H9 (cell line): ENCODE results near the gene SLAMF7. TPM values are rescaled to one million over a fixed set of nuclear protein-coding genes. Genes with fewer than 3 reads are reported as not detected.
A peak's percentile ranks its signal among the peaks of the same experiment; 100 is the strongest.

Experiments
- DNase-seq: peaks from one replicate; pipeline ENCODE4 v3.0.0-alpha.2; 2017
- H2AFZ ChIP-seq: one replicate; pipeline ENCODE4 v1.6.1; 2013; ENCODE audit warnings: mild to moderate bottlenecking, low read length, control low read depth, moderate library complexity
- H2AK5ac ChIP-seq: 2 replicates; pipeline ENCODE4 v1.6.1; 2013; ENCODE audit warnings: low read length, control low read depth, mixed read lengths; ENCODE audit not compliant: insufficient read length
- H2BK120ac ChIP-seq: one replicate; pipeline ENCODE4 v1.6.1; 2013; ENCODE audit warnings: low read depth, mild to moderate bottlenecking, low read length, control low read depth, inconsistent platforms; ENCODE audit not compliant: poor library complexity, severe bottlenecking
- H2BK12ac ChIP-seq: 2 replicates; pipeline ENCODE4 v1.6.1; 2013; ENCODE audit warnings: low read length, control low read depth, mixed read lengths, low read depth; ENCODE audit not compliant: insufficient read length
- H2BK15ac ChIP-seq: 2 replicates; pipeline ENCODE4 v1.6.1; 2013; ENCODE audit warnings: low read depth, low read length, control low read depth
- H2BK20ac ChIP-seq: one replicate; pipeline ENCODE4 v1.6.1; 2013; ENCODE audit warnings: low read depth, mild to moderate bottlenecking, low read length, control low read depth, inconsistent platforms; ENCODE audit not compliant: poor library complexity, severe bottlenecking
- H2BK5ac ChIP-seq: 2 replicates; pipeline ENCODE4 v1.6.1; 2013; ENCODE audit warnings: low read length, control low read depth, mixed read lengths; ENCODE audit not compliant: insufficient read length
- H3K14ac ChIP-seq: 2 replicates; pipeline ENCODE4 v1.6.1; 2013; ENCODE audit warnings: low read length, control low read depth; ENCODE audit not compliant: insufficient read depth
- H3K18ac ChIP-seq: 2 replicates; pipeline ENCODE4 v1.6.1; 2013; ENCODE audit warnings: low read depth, mild to moderate bottlenecking, mixed read lengths, low read length, control low read depth; ENCODE audit not compliant: insufficient read length
- H3K23ac ChIP-seq: 2 replicates; pipeline ENCODE4 v1.6.1; 2013; ENCODE audit warnings: low read length, control low read depth, mixed read lengths, low read depth; ENCODE audit not compliant: insufficient read length
- H3K23me2 ChIP-seq: 2 replicates; pipeline ENCODE4 v1.6.1; 2013; ENCODE audit warnings: low read depth, mild to moderate bottlenecking, mixed read lengths, low read length, control low read depth; ENCODE audit not compliant: insufficient read length, poor library complexity, severe bottlenecking
- H3K27ac ChIP-seq: 2 replicates; pipeline ENCODE4 v1.5.1; 2013; ENCODE audit warnings: low read length, control low read depth, mixed read lengths, low read depth; ENCODE audit not compliant: insufficient read length
- H3K27me3 ChIP-seq: 2 replicates; pipeline ENCODE4 v1.6.1; 2013; ENCODE audit warnings: low read length, control low read depth, inconsistent platforms; ENCODE audit not compliant: insufficient read depth
- H3K4ac ChIP-seq: 2 replicates; pipeline ENCODE4 v1.6.1; 2013; ENCODE audit warnings: low read depth, mild to moderate bottlenecking, control low read depth, inconsistent platforms, low read length, moderate library complexity
- H3K4me1 ChIP-seq: 2 replicates; pipeline ENCODE4 v1.6.1; 2013; ENCODE audit warnings: low read length, control low read depth, inconsistent platforms; ENCODE audit not compliant: insufficient read depth
- H3K4me2 ChIP-seq: 2 replicates; pipeline ENCODE4 v1.6.1; 2013; ENCODE audit warnings: low read length, control low read depth, mixed read lengths; ENCODE audit not compliant: insufficient read length, insufficient read depth
- H3K56ac ChIP-seq: 2 replicates; pipeline ENCODE4 v1.6.1; 2013; ENCODE audit warnings: low read depth, mild to moderate bottlenecking, mixed read lengths, low read length, control low read depth; ENCODE audit not compliant: insufficient read length
- H3K79me1 ChIP-seq: 2 replicates; pipeline ENCODE4 v1.6.1; 2013; ENCODE audit warnings: low read depth, mild to moderate bottlenecking, moderate library complexity, low read length, control low read depth, inconsistent platforms; ENCODE audit not compliant: insufficient read depth, poor library complexity, severe bottlenecking
- H3K79me2 ChIP-seq: 2 replicates; pipeline ENCODE4 v1.6.1; 2013; ENCODE audit warnings: low read length, control low read depth, inconsistent platforms; ENCODE audit not compliant: insufficient read depth
- H3K9ac ChIP-seq: 2 replicates; pipeline ENCODE4 v1.6.1; 2013; ENCODE audit warnings: low read length, control low read depth, mixed read lengths; ENCODE audit not compliant: insufficient read length; ENCODE audit errors: extremely low read depth
- H3K9me3 ChIP-seq: one replicate; pipeline ENCODE4 v1.6.1; 2013; ENCODE audit warnings: low read depth, low read length, inconsistent platforms; ENCODE audit not compliant: control insufficient read depth
- H3T11ph ChIP-seq: one replicate; pipeline ENCODE4 v1.6.1; 2013; ENCODE audit warnings: mild to moderate bottlenecking, low read length, control low read depth, inconsistent platforms
- H4K20me1 ChIP-seq: one replicate; pipeline ENCODE4 v1.6.1; 2013; ENCODE audit not compliant: control insufficient read depth, insufficient read length, insufficient read depth
- H4K5ac ChIP-seq: 2 replicates; pipeline ENCODE4 v1.6.1; 2013; ENCODE audit warnings: low read depth, mild to moderate bottlenecking, mixed read lengths, low read length, control low read depth; ENCODE audit not compliant: insufficient read length
- H4K8ac ChIP-seq: replicated peaks from 2 replicates; pipeline ENCODE4 v1.6.1; 2013; ENCODE audit warnings: low read length, control low read depth, mixed read lengths, low read depth; ENCODE audit not compliant: insufficient read length
- H4K91ac ChIP-seq: 2 replicates; pipeline ENCODE4 v1.6.1; 2013; ENCODE audit warnings: low read depth, mild to moderate bottlenecking, moderate library complexity, mixed read lengths, low read length, control low read depth; ENCODE audit not compliant: insufficient read length
- H3K27ac Mint-ChIP-seq, 3 experiments: 2 replicates in 2 of 3; 3 replicates in 1 of 3; pipeline ENCODE4 v1.8.0; 2020 to 2021; ENCODE audit warnings: mixed read lengths in 3 of 3, mild to moderate bottlenecking in 1 of 3, moderate library complexity in 1 of 3
- H3K27me3 Mint-ChIP-seq: 2 replicates; pipeline ENCODE4 v1.8.0; 2021; ENCODE audit warnings: low read depth, mild to moderate bottlenecking, moderate library complexity, mixed read lengths
- H3K36me3 Mint-ChIP-seq, 3 experiments: 2 replicates in 2 of 3; 3 replicates in 1 of 3; pipeline ENCODE4 v1.8.0; 2020 to 2021; ENCODE audit warnings: low read depth in 3 of 3, mixed read lengths in 3 of 3; ENCODE audit not compliant: insufficient read depth in 1 of 3
- H3K4me1 Mint-ChIP-seq, 2 experiments: 2 replicates each; pipeline ENCODE4 v1.8.0; 2020; ENCODE audit warnings: mixed read lengths in 2 of 2
- H3K4me3 Mint-ChIP-seq, 2 experiments: 2 replicates in 1 of 2; 3 replicates in 1 of 2; pipeline ENCODE4 v1.8.0; 2020 to 2021; ENCODE audit warnings: mild to moderate bottlenecking in 2 of 2, mixed read lengths in 2 of 2, moderate library complexity in 1 of 2
- H3K9me3 Mint-ChIP-seq, 2 experiments: 2 replicates in 1 of 2; 3 replicates in 1 of 2; pipeline ENCODE4 v1.8.0; 2020; ENCODE audit warnings: mild to moderate bottlenecking in 2 of 2, mixed read lengths in 2 of 2, moderate library complexity in 1 of 2
- CTCF ChIP-seq: fragments of 200-600 bp; sonication (generic); conservative IDR thresholded peaks from 3 replicates; pipeline ENCODE4 v1.8.0; 2021; ENCODE audit warnings: antibody characterized with exemption, mild to moderate bottlenecking
- WGBS: extraction: QIAGEN DNeasy Blood & Tissue Kit; methylation state at CpG from one replicate; pipeline ENCODE4 v1.1.7; 2013; ENCODE audit warnings: missing lambda C conversion rate, low lambda C conversion rate, mixed read lengths; ENCODE audit not compliant: insufficient read length; ENCODE audit errors: extremely low coverage; 5-methylcytosine and 5-hydroxymethylcytosine counted together
- total RNA-seq: library from RNA; stranded (reverse); gene quantifications from 2 replicates; pipeline ENCODE4 v1.2.1, GENCODE V29; 2021

Gene SLAMF7
- total RNA-seq, 1 experiment from 2014 or later = not detected

DNA sequence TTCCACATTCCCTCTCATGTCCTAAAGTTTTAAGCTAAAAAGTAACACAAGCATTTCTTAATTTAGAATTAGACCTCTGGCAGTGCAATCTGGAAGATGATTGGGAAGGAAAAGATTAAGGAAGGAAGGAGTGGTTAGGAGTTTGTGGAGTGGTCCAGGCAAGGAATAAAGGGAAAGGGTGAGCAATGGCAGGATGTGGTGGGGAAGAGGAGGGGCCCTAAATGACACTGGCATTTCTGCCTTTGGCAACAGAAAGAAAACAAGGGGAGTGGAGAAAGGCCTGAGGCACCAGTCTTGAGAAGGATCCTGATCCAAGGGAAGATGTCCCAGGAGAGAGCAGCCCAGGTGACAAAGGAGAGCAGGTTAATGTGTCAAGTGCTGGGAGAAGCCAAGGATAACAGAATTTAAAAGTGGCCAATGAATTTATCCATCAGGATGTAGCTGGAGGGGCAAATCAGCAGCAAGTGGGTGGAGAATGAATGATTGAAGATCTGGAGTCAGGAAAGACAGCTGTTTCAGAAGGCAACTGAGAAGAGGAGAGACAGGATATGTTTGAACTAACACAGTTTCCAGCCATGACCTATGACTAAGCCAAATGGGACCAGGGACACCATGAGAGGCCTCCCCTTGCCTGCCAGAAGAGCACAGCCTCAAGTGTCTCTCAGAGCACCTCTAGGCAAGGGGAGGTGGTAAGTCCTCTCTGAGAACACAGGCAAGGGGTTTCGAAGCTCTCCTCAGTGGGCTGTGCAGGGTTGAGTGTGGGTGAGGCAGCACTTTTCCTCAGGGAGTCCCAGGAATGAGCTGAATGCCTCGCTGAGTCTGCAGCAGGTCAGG is 36.1 kb downstream of the SLAMF7 start:
- H2BK5ac ChIP-seq = no peak overlapping the region
- no peaks in the 10 kb centered on the region for H3K4me1 ChIP-seq
- no peak overlapping the region for H2BK15ac ChIP-seq
- no peak overlapping the region for H3K27ac ChIP-seq
- H2BK20ac ChIP-seq = no peak overlapping the region
- no peak for TF ChIP-seq CTCF
- no peak overlapping the region for H3K9ac ChIP-seq
- no peak overlapping the region for H3K4ac ChIP-seq
- H3K79me2 ChIP-seq = no peaks in the 10 kb centered on the region
- no peak overlapping the region for H3K18ac ChIP-seq
- H2AK5ac ChIP-seq = no peak overlapping the region
- H3K14ac ChIP-seq = no peak overlapping the region
- no peaks in the 10 kb centered on the region for H3K27me3 ChIP-seq
- H4K8ac ChIP-seq = no peak overlapping the region
- no peaks in the 10 kb centered on the region for H3K79me1 ChIP-seq
- no peak for DNase-seq
- no peak overlapping the region for H2BK12ac ChIP-seq
- no peaks in the 10 kb centered on the region for H3K23me2 ChIP-seq
- H3K56ac ChIP-seq = no peak overlapping the region
- H4K91ac ChIP-seq = no peak overlapping the region
- H4K5ac ChIP-seq = no peak overlapping the region
- no peak overlapping the region for H3K23ac ChIP-seq
- no peak overlapping the region for H3T11ph ChIP-seq
- no peak overlapping the region for H2BK120ac ChIP-seq
- peak overlapping the region in 1 of 3 experiments; percentile 7; a peak in 2 of 7 replicates for H3K27ac Mint-ChIP-seq
- no peaks in the 10 kb centered on the region for H4K20me1 ChIP-seq
- H3K9me3 ChIP-seq = no peaks in the 10 kb centered on the region
- no peaks in the 10 kb centered on the region; a peak in 1 of 7 replicates for H3K36me3 Mint-ChIP-seq
- no peak overlapping the region for H3K4me2 ChIP-seq
- WGBS = no CpG with 5 or more reads among the region's 2 CpGs
- no peak overlapping the region for H2AFZ ChIP-seq
- H3K27me3 Mint-ChIP-seq = no peaks in the 10 kb centered on the region
- H3K4me3 Mint-ChIP-seq = no peak overlapping the region
- H3K9me3 Mint-ChIP-seq = no peaks in the 10 kb centered on the region
- H3K4me1 Mint-ChIP-seq = peaks cover 12 to 20% of the 10 kb centered on the region in 2 experiments; a peak in 3 of 4 replicates
